ENCODE results near the gene LY6G5C.

Gene LY6G5C

GRCh38 chr6:31691078-31691463 is 10.2 kb upstream of the LY6G5C start:
- no peak for DNase-seq (ENCODE audit: low read depth)

DNA sequence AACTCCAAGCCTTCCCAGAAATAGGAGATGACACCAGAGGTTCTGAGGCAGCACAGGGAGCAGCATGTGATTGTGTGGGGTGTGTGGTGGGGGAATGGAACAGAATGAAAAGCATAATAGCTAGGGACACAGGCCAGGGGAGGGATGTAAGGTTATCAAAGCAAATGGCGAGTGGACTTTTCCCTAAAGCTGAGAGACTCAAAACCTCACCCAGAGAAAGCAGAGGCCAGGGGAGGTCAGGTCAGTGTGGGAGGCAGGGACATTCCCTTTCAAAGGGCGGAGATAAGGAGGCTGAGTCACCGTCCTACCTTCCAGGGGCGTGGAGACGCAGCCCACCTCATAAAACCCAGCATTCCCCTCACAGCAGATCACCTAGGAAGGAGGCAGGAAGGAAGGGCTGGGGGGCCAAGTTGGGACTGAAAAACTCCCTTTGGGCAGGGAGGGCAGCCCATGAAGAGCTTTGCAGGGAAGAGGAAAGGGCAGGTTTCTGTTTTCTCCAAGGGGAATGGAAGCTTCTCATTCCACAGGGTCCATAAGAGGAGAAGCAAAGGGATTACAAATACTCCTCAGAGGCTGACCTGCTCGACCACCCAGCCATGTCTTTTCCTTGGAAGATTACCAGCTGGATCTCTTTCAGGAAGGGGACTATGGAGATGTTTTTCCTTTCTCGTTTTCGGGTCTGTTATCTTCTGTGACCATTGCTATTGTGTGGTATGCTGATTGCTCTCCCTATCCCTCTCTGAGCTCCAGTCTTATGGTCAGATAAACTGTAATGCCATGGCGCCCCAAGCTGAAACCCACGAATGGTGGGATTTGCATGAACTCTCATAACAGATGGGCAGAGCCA is 9.6 kb upstream of the LY6G5C start:
- DNase-seq (ENCODE audit: low read depth): no peak

DNA sequence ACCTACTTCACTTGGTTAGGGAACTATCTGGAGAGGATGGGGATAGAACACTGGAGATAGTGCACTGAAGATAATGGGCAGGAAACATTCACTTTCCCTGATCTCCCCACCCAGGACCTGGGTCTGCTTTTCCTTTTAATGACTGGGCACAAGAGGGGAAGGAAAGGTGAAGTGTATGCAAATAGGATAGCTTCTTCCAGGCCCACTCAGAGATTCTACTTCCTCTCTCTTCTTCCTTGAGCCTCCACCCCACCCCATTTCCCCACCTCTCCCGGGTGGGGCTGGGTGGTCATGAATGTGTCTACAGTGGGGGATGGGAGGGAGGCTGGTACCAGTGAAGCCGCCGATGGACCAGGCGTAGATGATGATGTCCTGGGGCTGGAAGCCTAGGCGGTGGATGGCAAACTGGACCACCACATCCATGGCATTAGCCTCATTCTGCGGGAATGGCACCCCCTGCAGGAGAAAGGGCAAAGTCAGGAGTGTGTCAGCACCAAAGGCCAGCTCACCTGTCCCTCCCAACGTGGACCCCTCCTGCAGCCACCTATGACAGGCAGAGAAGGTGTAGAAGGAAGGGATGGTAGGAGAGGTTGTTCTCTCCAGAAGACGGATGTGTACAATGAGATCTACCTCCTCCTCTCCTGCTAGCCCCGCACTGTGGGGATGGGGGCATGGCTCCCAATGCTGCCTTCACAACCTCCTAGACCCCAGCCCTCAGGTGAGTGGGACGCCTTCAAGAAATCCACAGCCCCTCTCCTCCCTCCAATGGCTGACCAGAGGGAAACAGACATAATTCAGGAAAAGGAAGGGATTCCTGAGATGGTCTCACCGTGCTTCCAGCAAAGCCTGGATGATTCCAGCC is 8.6 kb upstream of the LY6G5C start:
- no peak for DNase-seq (ENCODE audit: low read depth)

GRCh38 chr6:31687860-31688693 is 7.2 kb upstream of the LY6G5C start:
- no peak for DNase-seq (ENCODE audit: low read depth)

DNA sequence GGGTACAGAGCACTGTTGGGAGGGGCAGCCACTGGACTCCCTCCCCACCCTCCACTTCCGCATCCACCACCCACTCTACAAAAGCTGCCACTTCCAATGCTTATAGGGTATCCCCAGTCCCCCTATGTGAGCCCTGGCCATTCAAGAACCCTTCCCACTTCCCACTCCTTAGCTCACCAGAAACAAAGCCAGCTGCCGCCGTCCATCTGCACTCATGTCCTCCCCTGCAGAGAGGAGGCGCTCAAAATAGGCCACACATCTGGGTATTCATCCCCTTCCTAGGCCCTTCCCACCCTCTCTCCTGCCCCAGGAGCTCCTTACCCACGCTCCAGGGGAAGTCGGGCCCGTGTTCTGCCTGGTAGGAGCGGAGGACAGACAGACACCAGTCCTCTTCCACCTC is 6.5 kb upstream of the LY6G5C start:
- DNase-seq (ENCODE audit: low read depth): no peak

DNA sequence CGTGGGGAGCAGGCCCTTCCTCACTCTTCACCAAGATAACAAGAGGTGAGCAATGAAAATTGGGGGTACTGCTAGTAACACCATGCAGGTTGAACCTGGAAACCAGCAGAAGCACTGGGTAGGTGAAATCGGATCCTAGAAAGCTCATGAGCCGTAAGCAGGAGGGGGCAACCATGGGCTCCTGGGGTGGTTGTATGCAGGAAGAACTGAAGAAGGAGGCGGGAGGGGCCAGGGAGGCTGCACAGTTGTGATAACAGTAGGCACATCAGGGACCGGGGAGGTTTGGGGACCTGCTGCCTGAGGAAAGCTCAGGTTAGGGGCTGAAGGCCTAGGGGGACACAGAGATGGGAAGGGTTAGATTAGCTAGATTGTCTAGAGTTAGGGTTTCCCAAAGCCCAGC is 5.6 kb upstream of the LY6G5C start:
- no peak for DNase-seq (ENCODE audit: low read depth)

GRCh38 chr6:31683591-31683990 is 2.7 kb upstream of the LY6G5C start:
- no peak for DNase-seq (ENCODE audit: low read depth)

GRCh38 chr6:31681135-31681671 is 336 bp upstream of the LY6G5C start:
- peak; percentile 26 for DNase-seq (ENCODE audit: low read depth)

- DNase-seq (ENCODE audit: low read depth): no peak
These were observed 2.9 kb downstream of the LY6G5C start for GRCh38 chr6:31677955-31678354.

- no peak for DNase-seq (ENCODE audit: low read depth)
These were observed 4.0 kb downstream of the LY6G5C start for GRCh38 chr6:31676904-31677303.

GRCh38 chr6:31676322-31676903 is 4.5 kb downstream of the LY6G5C start:
- DNase-seq (ENCODE audit: low read depth): no peak

DNA sequence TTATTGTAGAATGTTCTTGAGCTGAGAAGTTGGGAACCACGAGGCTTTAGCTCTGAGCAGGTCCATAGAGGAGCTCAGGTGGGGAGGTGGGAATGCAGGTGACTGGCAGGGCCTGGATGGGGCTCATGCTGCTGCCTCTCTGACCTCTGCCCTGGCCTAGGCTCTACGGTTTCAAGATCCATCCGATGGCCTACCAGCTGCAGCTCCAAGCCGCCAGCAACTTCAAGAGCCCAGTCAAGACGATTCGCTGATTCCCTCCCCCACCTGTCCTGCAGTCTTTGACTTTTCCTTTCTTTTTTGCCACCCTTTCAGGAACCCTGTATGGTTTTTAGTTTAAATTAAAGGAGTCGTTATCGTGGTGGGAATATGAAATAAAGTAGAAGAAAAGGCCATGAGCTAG is 11.2 kb downstream of the LY6G5C start, which contains the start of gene LY6G5B:
Gene LY6G5B, plus strand, starts transcription at position 301 of the 400 bp plus-strand sequence. CDS start 975 bp downstream, outside the sequence.
- no peak for DNase-seq (ENCODE audit: low read depth)

DNA sequence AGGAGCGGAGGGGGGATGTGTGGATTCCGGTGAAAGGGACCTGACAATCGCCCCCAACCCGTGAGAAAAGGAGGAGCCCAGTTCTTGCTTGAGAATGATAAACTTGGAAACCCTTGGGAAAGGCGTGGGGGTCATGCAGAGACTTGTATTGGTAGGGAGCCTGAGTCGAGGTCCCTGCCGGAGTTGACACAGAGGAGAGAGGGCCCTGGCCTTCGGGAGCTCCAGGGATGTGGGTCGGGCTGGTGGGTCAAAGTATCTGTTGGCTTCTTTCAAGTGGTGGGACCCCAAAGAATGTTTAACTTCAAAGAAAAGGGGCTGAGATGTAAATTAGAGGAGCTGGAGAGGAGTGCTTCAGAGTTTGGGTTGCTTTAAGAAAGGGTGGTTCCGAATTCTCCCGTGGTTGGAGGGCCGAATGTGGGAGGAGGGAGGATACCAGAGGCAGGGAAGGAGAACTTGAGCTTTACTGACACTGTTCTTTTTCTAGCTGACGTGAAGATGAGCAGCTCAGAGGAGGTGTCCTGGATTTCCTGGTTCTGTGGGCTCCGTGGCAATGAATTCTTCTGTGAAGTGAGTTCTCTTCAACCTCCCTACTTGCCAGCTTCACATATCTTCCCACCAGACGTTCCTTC is 14.4 kb downstream of the LY6G5C start:
- DNase-seq (ENCODE audit: low read depth): no peak

DNA sequence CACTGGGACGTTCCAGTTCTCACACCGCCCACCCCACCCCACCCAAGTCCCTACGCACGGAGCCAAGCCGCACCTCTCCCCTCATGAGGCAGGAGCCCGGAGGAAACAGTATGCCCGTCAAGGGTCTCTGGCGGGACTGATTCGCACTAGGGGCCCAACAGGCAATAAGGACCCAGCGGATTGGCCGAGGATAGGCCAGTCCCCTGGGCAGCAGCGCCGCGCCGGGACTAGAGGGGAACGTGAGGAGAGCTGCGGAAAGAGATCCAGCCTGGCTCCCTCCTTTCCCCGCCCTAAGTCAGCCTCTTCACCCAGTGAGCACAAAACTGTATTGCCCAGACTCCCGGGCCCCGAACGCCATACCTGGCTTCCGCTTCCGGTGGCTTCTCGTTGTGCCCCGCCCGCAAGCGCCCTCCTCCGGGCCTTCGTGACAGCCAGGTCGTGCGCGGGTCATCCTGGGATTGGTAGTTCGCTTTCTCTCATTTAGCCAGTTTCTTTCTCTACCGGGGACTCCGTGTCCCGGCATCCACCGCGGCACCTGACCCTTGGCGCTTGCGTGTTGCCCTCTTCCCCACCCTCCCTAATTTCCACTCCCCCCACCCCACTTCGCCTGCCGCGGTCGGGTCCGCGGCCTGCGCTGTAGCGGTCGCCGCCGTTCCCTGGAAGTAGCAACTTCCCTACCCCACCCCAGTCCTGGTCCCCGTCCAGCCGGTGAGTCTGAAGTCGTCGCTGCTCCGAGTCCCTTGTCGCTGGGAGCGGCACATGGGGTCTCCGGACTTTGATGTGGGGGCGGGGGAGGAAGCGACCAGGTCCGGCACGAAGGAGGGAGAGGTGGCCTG is 15.1 kb downstream of the LY6G5C start, which contains the start of gene CSNK2B:
Gene CSNK2B, plus strand, starts transcription at position 580 of the 836 bp plus-strand sequence. CDS start 752 bp downstream, outside the sequence.
- peak; percentile 98 for DNase-seq (ENCODE audit: low read depth)

DNA sequence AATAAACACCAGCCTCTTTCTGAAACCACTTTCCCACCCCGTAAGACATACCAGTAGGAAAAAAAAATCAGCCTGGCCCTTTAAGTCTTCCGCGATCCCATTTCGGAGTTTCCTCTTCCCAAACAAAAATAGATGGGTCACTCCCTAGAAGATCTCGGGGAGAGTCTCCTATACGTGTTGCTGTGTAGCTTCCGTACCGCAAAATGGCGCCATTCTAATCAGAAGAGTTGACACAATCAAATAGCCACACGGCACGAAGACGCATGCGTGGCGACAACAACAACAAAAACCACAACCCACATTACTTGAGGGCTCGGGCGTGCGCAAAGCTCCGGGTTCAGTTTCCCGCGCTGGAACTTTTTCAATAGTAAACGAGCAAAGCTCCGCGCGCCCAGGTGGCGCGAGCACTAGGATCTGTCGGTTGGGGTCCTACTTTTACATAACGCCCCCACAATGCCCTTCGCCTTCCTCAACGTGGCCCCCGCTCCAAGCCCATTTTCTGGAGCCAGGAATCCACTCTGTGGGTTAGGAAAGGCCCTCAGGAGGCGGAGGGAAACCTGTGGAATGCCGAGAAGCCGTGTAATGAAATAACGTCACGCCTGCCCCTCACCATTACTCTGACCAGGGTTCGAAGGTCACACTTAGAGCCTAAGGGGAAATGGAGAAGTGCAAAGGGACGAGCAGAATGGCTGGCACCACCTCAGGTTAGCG is 15.9 kb downstream of the LY6G5C start, which contains the start of gene GPANK1:
Gene GPANK1, minus strand, starts transcription at position 208 of the 711 bp plus-strand sequence. CDS start 519 bp downstream, outside the sequence.
- peak; percentile 83 for DNase-seq (ENCODE audit: low read depth)

- no peak for DNase-seq (ENCODE audit: low read depth)
These were observed 16.7 kb downstream of the LY6G5C start for GRCh38 chr6:31663961-31664789.

DNA sequence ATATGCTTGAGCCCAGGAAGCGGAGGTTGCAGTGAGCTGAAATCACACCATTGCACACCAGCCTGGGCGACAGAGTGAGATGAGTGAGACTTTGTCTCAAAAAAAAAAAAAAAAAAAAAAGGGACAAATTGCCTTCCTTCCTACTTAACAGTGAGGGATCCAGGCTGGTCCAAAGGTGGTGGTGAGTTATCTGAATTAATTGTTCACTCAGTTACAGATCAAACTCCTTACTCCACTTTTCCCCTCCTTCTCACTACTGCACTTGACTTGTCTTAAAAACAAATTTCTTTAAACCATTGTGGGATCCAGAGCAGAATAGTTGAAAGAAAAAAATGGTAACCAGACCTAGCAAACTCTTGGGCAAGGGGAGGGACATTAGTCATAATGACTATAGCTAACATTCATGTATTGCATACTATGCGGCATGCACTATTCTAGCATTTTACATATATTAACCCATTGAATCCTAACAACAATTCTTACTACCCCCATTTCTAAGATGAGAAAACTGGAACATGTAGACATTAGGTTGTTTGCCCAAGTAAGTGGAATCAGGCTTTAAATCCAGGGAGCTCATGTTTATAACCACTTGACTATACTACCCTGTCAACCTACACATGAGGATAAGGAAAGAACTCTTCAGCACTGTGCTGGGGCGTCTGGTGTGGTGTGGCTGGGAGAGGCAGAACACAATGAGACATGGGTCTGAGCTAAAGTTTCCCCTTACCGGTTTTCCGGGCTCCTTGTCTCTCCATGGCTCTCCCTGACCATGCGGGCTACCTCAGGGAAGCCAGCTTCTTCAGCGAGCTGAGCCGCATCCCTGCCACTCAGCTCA is 17.5 kb downstream of the LY6G5C start:
- DNase-seq (ENCODE audit: low read depth): no peak

All from activated T-helper 9 cell treated with anti-CD3 and anti-CD28 coated beads, Interleukin-2, amount 50 U/mL, for 16 hours (primary cell).